Uterus (tissue), 4 donors: ENCODE data around the gene MMP25. TPM values are rescaled to one million over a fixed set of nuclear protein-coding genes. Genes with fewer than 3 reads are reported as not detected.
"Not testable (repeated sequence)": the region's sequence is repeated elsewhere in the genome, so short reads cannot be mapped to it uniquely, and the experiment has no call there.

Experiments used
- DNase-seq, 2 donors: peaks; one replicate each; pipeline ENCODE4 v3.0.0-alpha.2; 2019 to 2020
- H3K27ac ChIP-seq, 2 donors: fragments of 200-600 bp; sonication (generic); 1 replicate in 1 of 2; 2 replicates in 1 of 2; pipeline ENCODE4 v1.5.1; 2016 to 2018
- H3K27me3 ChIP-seq, 2 donors: fragments of 200-600 bp; sonication (generic); one replicate each; pipeline ENCODE4 v1.5.1; 2018 to 2019; ENCODE audit warnings: control low read depth in 1 of 2
- H3K36me3 ChIP-seq, 2 donors: fragments of 200-600 bp; sonication (generic); one replicate each; pipeline ENCODE4 v1.5.1; 2019; ENCODE audit warnings: control low read depth in 1 of 2
- H3K4me1 ChIP-seq, 2 donors: fragments of 200-600 bp; sonication (generic); one replicate each; pipeline ENCODE4 v1.5.1; 2018 to 2019; ENCODE audit warnings: control low read depth in 1 of 2
- H3K4me3 ChIP-seq, 2 donors: fragments of 200-600 bp; sonication (generic); 1 replicate in 1 of 2; 2 replicates in 1 of 2; pipeline ENCODE4 v1.5.1; 2018 to 2019; ENCODE audit warnings: mild to moderate bottlenecking in 1 of 2
- H3K9me3 ChIP-seq, 2 donors: fragments of 200-600 bp; sonication (generic); one replicate each; pipeline ENCODE4 v1.5.1; 2019; ENCODE audit warnings: control low read depth in 1 of 2
- CTCF ChIP-seq, 4 experiments: fragments of 200-600 bp in 2 of 4; fragments of 450-650 bp in 2 of 4; sonication (generic) in 2 of 4; IDR thresholded peaks; one replicate each; pipeline ENCODE4 v1.5.1; 2016 to 2019; ENCODE audit warnings: antibody characterized with exemption in 4 of 4, mild to moderate bottlenecking in 2 of 4, moderate library complexity in 1 of 4
- POLR2A ChIP-seq, 2 donors: fragments of 450-650 bp; IDR thresholded peaks; one replicate each; pipeline ENCODE4 v1.6.1; 2016; ENCODE audit warnings: antibody characterized with exemption in 2 of 2, mild to moderate bottlenecking in 1 of 2, moderate library complexity in 1 of 2
- intact Hi-C: fragments of 100-400 bp; cut with DNase I; formaldehyde crosslinking; loops from one replicate; pipeline ENCODE4 v1.15.1; 2023; ENCODE audit warnings: low total_unique reads
- total RNA-seq, 4 donors: library from RNA; depleted of rRNA in 3 of 4; stranded (reverse); fragments of >200 nt in 3 of 4; gene quantifications; one replicate each; pipeline versions ENCODE4 v1.1.0 to v1.2.4, GENCODE V29; 2014 to 2023
- donor health status: DM: yes; HTN: yes; CAD: no.

Gene MMP25
- total RNA-seq, 4 donors from 2014 or later: 0.21 to 1.1 TPM; not detected in 2

GRCh38 chr16:3054965-3055733 is 8.8 kb downstream of the MMP25 start:
- TF ChIP-seq CTCF (IDR thresholded peaks at IDR 0.05) (no peak), POLR2A (IDR thresholded peaks at IDR 0.05) (no peak)
- no peaks in the 10 kb centered on the region for H3K27me3 ChIP-seq
- no peaks in the 10 kb centered on the region for H3K9me3 ChIP-seq
- no peaks in the 10 kb centered on the region for H3K36me3 ChIP-seq
- no peak for DNase-seq
- H3K4me3 ChIP-seq: no peak overlapping the region
- intact Hi-C loops: loop anchor here (5.0 kb wide), 1 partner anchor 112 kb away; no protein-coding TSS in a partner anchor
- peaks cover 0 to 10% of the 10 kb centered on the region in 2 donors for H3K4me1 ChIP-seq
- no peak overlapping the region for H3K27ac ChIP-seq

DNA sequence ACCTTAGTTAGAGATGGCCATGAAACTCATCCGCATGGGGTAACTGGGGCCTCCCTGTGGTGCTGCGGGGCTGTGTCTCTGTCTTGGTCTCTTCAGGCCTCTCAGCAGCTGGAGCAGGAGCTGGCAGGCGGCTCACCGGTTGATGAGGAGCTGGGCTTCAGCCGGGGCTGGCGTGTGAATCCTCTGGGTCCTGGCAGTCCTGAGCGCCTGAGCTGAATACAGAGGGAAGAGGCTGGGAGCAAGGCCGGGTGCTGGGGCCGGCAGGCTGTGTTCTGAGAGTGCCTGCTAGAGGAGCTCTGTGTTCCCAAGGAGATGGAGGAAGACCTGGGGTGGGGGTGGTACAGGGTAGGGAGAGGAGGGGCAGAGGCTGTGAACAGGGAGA is 9.4 kb downstream of the MMP25 start:
- not testable (repeated sequence) for H3K4me3 ChIP-seq, H3K27me3 ChIP-seq, H3K36me3 ChIP-seq, DNase-seq, H3K27ac ChIP-seq, H3K9me3 ChIP-seq, H3K4me1 ChIP-seq
- intact Hi-C loops: loop anchor here (5.0 kb wide), 1 partner anchor 112 kb away; no protein-coding TSS in a partner anchor

DNA sequence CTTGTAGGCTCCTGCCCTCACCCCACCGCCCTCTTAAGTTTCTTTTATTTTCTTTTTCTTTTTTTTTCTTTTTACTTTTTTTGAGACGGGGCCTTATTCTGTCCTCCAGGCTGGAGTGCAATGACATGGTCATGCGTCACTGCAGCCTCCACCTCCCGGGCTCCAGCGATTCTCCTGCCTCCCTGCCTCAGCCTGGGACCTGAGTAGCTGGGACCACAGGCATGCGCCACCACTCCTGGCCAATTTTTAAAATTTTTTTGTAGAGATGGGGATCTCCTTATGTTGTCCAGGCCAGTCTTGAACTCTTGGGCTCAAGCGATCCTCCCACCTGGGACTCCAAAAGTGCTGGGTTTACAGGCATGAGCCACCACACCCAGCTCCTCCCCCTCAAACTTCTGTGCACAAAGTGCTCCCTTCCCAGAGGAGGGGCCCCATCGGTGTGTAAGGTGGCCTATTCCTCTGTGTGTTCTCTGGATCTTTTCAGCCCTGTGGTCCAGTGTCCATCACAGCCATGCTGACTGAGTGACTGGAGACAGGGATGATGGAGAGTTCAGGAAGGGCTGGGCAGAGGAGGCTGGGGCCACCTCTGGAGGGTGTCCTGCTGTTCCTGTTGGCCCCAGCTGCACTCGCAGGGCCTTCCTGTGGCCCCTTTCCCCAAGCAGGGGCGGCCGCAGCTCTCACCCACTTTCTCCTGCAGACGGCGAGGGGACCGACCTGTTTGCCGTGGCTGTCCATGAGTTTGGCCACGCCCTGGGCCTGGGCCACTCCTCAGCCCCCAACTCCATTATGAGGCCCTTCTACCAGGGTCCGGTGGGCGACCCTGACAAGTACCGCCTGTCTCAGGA is 10.2 kb downstream of the MMP25 start:
- TF ChIP-seq POLR2A (IDR thresholded peaks at IDR 0.05) (no peak), CTCF (IDR thresholded peaks at IDR 0.05) (no peak)
- no peaks in the 10 kb centered on the region for H3K36me3 ChIP-seq
- no peak overlapping the region for H3K27ac ChIP-seq
- H3K27me3 ChIP-seq: no peaks in the 10 kb centered on the region
- intact Hi-C loops: loop anchor here (5.0 kb wide), 1 partner anchor 111 kb away; no protein-coding TSS in a partner anchor
- no peak for DNase-seq
- no peak overlapping the region for H3K4me3 ChIP-seq
- H3K4me1 ChIP-seq: peaks cover 0 to 10% of the 10 kb centered on the region in 2 donors
- H3K9me3 ChIP-seq: no peaks in the 10 kb centered on the region

DNA sequence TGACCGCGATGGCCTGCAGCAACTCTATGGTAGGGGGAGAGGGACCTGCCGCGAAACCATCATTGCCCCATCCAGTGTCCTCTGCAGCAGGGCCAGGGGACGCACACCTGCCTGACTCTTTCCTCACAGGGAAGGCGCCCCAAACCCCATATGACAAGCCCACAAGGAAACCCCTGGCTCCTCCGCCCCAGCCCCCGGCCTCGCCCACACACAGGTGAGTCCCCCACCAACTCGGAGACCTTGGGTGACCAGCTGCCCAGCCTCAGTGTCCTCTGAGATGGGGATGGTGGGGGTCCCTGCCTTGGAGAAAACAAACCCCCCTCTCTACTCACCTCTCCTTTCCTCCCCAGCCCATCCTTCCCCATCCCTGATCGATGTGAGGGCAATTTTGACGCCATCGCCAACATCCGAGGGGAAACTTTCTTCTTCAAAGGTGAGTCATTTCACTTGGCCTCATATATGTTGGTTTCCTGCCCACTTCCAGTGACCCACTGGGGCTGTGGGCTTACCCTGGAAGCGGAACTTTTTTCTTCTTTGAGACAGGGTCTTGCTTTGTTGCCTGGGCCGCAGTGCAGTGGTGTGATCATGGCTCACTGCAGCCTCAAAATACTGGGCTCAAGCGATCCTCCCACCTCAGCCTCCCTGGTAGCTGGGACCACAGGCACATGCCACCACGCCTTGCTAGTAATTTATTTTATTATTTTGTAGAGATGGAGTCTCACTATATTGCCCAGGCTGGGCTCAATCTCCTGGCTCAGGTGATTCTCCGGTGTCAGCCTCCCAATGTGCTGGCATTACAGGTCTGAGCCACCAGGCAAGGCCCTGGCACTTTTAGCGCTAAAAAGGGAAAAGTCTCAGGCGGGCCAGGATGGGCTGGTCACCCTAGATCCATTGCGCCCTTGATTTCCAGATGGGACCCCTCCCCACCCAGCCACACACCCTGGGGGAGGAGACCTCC is 11.1 kb downstream of the MMP25 start:
- H3K4me3 ChIP-seq: peak overlapping the region in 1 of 2 donors; percentile 65
- H3K27ac ChIP-seq: no peak overlapping the region
- intact Hi-C loops: loop anchor here (5.0 kb wide), 1 partner anchor 110 kb away; no protein-coding TSS in a partner anchor
- H3K9me3 ChIP-seq: no peaks in the 10 kb centered on the region
- no peak for DNase-seq
- TF ChIP-seq POLR2A (IDR thresholded peaks at IDR 0.05) (no peak), CTCF (IDR thresholded peaks at IDR 0.05) (no peak)
- H3K27me3 ChIP-seq: no peaks in the 10 kb centered on the region
- H3K4me1 ChIP-seq: peaks cover 0 to 10% of the 10 kb centered on the region in 2 donors
- H3K36me3 ChIP-seq: no peaks in the 10 kb centered on the region
